Measurements from ENCODE around the gene TENM4.

The TENM4 gene

GRCh38 chr11:78825591-78826020, 615.2 kb downstream of the TENM4 start:
- no peak for DNase-seq

GRCh38 chr11:78823588-78823987, 617.2 kb downstream of the TENM4 start:
- DNase-seq: no peak

GRCh38 chr11:78822931-78823423, 617.9 kb downstream of the TENM4 start:
- no peak for DNase-seq

GRCh38 chr11:78821371-78822306, 619.2 kb downstream of the TENM4 start:
- no peak for DNase-seq

GRCh38 chr11:78820741-78821140, 620.1 kb downstream of the TENM4 start:
- DNase-seq: no peak

- no peak for DNase-seq
These were observed 622.6 kb downstream of the TENM4 start for GRCh38 chr11:78818201-78818600.

- no peak for DNase-seq
These were observed 625.0 kb downstream of the TENM4 start for GRCh38 chr11:78815831-78816230.

GRCh38 chr11:78812513-78813293, 628.1 kb downstream of the TENM4 start:
- no peak for DNase-seq

GRCh38 chr11:78810559-78811009, 630.2 kb downstream of the TENM4 start:
- no peak for DNase-seq

GRCh38 chr11:78809931-78810541, 630.8 kb downstream of the TENM4 start:
- no peak for DNase-seq

- DNase-seq: no peak
These were observed 631.9 kb downstream of the TENM4 start for GRCh38 chr11:78808923-78809322.

GRCh38 chr11:78807351-78807750, 633.5 kb downstream of the TENM4 start:
- DNase-seq: no peak

- no peak for DNase-seq
These were observed 634.4 kb downstream of the TENM4 start for GRCh38 chr11:78806214-78807004.

GRCh38 chr11:78804991-78805390, 635.8 kb downstream of the TENM4 start:
- no peak for DNase-seq

- DNase-seq: no peak
These were observed 636.8 kb downstream of the TENM4 start for GRCh38 chr11:78803995-78804394.

- no peak for DNase-seq
These were observed 638.6 kb downstream of the TENM4 start for GRCh38 chr11:78802058-78802761.

GRCh38 chr11:78801161-78801884, 639.5 kb downstream of the TENM4 start:
- DNase-seq: peak; percentile 60

GRCh38 chr11:78800756-78801155, 640.1 kb downstream of the TENM4 start:
- no peak for DNase-seq

- no peak for DNase-seq
These were observed 640.6 kb downstream of the TENM4 start for GRCh38 chr11:78800096-78800690.

- DNase-seq: peak; percentile 82
These were observed 642.2 kb downstream of the TENM4 start for GRCh38 chr11:78798663-78799062.
